Tibial nerve (tissue), 4 donors: ENCODE results near the gene SOX30.

Experiments
- EP300 ChIP-seq, 2 donors: sonication (generic); formaldehyde crosslinking; IDR thresholded peaks; one replicate each; pipeline ENCODE4 v1.6.1; 2017; ENCODE audit warnings: antibody characterized with exemption in 2 of 2, mild to moderate bottlenecking in 1 of 2
- POLR2A ChIP-seq, 2 donors: fragments of 450-650 bp; IDR thresholded peaks; one replicate each; pipeline ENCODE4 v1.6.1; 2017; ENCODE audit warnings: antibody characterized with exemption in 2 of 2, mild to moderate bottlenecking in 2 of 2, moderate library complexity in 2 of 2
- TF ChIP-seq, protein P1 (sequence below), 5 experiments: fragments of 200-600 bp in 3 of 5; fragments of 450-650 bp in 2 of 5; sonication (generic) in 3 of 5; IDR thresholded peaks; one replicate each; pipeline ENCODE4 v1.5.1; 2016 to 2019; ENCODE audit warnings: antibody characterized with exemption in 5 of 5, mild to moderate bottlenecking in 3 of 5, moderate library complexity in 2 of 5

DNA sequence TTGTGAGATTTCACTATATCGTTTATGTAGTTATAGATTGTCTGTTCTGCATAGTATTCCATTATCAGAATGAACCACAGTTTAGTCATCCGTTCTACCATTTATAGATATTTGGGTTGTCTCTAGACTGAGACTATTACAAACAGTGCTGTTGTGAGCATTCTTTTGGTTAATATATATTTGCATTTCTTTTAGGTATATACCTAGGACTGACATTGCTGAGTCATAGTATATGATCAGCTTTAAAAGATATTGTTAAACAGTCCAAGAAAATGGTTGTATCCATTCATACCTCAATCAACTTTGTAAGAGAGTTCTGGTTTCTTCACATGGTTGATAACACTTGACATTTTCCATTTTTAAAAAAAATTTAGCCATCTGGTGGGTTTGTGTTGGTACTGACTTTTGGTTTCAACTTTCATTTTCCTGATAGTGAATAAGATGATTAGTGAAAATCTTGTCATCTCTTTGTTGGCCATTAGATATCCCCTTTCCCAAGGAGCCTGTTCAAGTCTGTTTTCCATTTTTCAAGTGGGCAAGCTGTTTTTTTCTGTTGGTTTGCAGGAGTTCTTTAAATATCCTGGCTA is 53.8 kb downstream of the SOX30 start:
- no peak for TF ChIP-seq EP300 (IDR thresholded peaks at IDR 0.05)
- TF ChIP-seq, protein P1, sequence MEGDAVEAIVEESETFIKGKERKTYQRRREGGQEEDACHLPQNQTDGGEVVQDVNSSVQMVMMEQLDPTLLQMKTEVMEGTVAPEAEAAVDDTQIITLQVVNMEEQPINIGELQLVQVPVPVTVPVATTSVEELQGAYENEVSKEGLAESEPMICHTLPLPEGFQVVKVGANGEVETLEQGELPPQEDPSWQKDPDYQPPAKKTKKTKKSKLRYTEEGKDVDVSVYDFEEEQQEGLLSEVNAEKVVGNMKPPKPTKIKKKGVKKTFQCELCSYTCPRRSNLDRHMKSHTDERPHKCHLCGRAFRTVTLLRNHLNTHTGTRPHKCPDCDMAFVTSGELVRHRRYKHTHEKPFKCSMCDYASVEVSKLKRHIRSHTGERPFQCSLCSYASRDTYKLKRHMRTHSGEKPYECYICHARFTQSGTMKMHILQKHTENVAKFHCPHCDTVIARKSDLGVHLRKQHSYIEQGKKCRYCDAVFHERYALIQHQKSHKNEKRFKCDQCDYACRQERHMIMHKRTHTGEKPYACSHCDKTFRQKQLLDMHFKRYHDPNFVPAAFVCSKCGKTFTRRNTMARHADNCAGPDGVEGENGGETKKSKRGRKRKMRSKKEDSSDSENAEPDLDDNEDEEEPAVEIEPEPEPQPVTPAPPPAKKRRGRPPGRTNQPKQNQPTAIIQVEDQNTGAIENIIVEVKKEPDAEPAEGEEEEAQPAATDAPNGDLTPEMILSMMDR (IDR thresholded peaks at IDR 0.05), result no peak
- TF ChIP-seq POLR2A (IDR thresholded peaks at IDR 0.05), result no peak
